A673 (cell line): ENCODE measurements around the gene SPEM3. TPM values are rescaled to one million over a fixed set of nuclear protein-coding genes. Genes with fewer than 3 reads are reported as not detected.

Source experiments
- BruUV-seq: library from RNA; stranded (reverse); fragments of 400-500 nt; replicated peaks from 2 replicates; lab custom pipeline; 2021; lab: Mats Ljungman, UMichigan
- CTCF ChIA-PET: fragments of 300-600 bp; sonication (Branson Sonifier 250); formaldehyde crosslinking; loops from one replicate; lab custom pipeline; 2022; ENCODE audit warnings: antibody characterized with exemption; lab: Charles Lee
- POLR2A ChIA-PET: fragments of 300-600 bp; sonication (Branson Sonifier 250); formaldehyde crosslinking; loops from one replicate; lab custom pipeline; 2022; ENCODE audit warnings: antibody characterized with exemption; ENCODE audit not compliant: low non-redundant PET; lab: Charles Lee
- DNase-seq: peaks from one replicate; pipeline ENCODE4 v3.0.0-alpha.2; 2015; ENCODE audit warnings: low spot score
- H3K27ac ChIP-seq: fragments of 200-600 bp; sonication (generic); 2 replicates; pipeline ENCODE4 v1.5.1; 2016; ENCODE audit warnings: mixed run types, low read depth, mild to moderate bottlenecking, mixed read lengths, antibody characterized with exemption, low read length; ENCODE audit not compliant: poor library complexity, severe bottlenecking
- H3K27me3 ChIP-seq: fragments of 200-600 bp; sonication (generic); replicated peaks from 2 replicates; pipeline ENCODE4 v1.6.1; 2017; ENCODE audit warnings: mixed run types, low read depth, mild to moderate bottlenecking, mixed read lengths, antibody characterized with exemption, low read length; ENCODE audit not compliant: insufficient read depth, poor library complexity
- H3K36me3 ChIP-seq: fragments of 200-600 bp; sonication (generic); 2 replicates; pipeline ENCODE4 v1.6.1; 2016; ENCODE audit warnings: mixed run types, mild to moderate bottlenecking, mixed read lengths, antibody characterized with exemption, low read length; ENCODE audit not compliant: insufficient read depth, poor library complexity, severe bottlenecking
- H3K4me1 ChIP-seq: fragments of 200-600 bp; sonication (generic); 2 replicates; pipeline ENCODE4 v1.6.1; 2017; ENCODE audit warnings: mixed run types, mild to moderate bottlenecking, mixed read lengths, antibody characterized with exemption, low read length; ENCODE audit not compliant: insufficient read depth, poor library complexity, severe bottlenecking
- H3K4me3 ChIP-seq: fragments of 200-600 bp; sonication (generic); 2 replicates; pipeline ENCODE4 v1.5.1; 2016; ENCODE audit warnings: low read depth, mixed run types, mild to moderate bottlenecking, mixed read lengths, low read length; ENCODE audit not compliant: poor library complexity, severe bottlenecking
- H3K9me3 ChIP-seq: fragments of 200-600 bp; sonication (generic); 2 replicates; pipeline ENCODE4 v1.6.1; 2016; ENCODE audit warnings: mixed run types, low read depth, mild to moderate bottlenecking, mixed read lengths, antibody characterized with exemption, low read length; ENCODE audit not compliant: poor library complexity, severe bottlenecking
- EZH2 ChIP-seq: fragments of 200-600 bp; sonication (generic); IDR thresholded peaks from 2 replicates; pipeline ENCODE4 v1.6.1; 2017; ENCODE audit warnings: borderline replicate concordance, low read depth, mild to moderate bottlenecking, mixed read lengths, antibody characterized with exemption, low read length; ENCODE audit not compliant: poor library complexity, severe bottlenecking
- intact Hi-C: fragments of 100-400 bp; cut with micrococcal nuclease; formaldehyde crosslinking; loops from one replicate; pipeline ENCODE4 v1.10.0; 2022; ENCODE audit not compliant: unreplicated experiment
- total RNA-seq: library from RNA; stranded (reverse); gene quantifications from 2 replicates; pipeline ENCODE4 v1.2.3, GENCODE V29; 2021
- TF ChIP-seq, protein P1 (sequence below): fragments of 300-800, 200-600 bp; sonication (generic); conservative IDR thresholded peaks from 2 replicates; pipeline ENCODE4 v1.5.1; 2017; ENCODE audit warnings: low read depth, mild to moderate bottlenecking, antibody characterized with exemption, low read length, moderate library complexity, mixed read lengths

SPEM3 gene
- total RNA-seq, 1 experiment from 2014 or later, result not detected

- POLR2A ChIA-PET, result no interaction called here
- H3K27me3 ChIP-seq, result no peaks in the 10 kb centered on the region
- DNase-seq, result no peak
- no peaks in the 10 kb centered on the region for H3K4me1 ChIP-seq
- TF ChIP-seq EZH2, result no peak
- TF ChIP-seq, protein P1, sequence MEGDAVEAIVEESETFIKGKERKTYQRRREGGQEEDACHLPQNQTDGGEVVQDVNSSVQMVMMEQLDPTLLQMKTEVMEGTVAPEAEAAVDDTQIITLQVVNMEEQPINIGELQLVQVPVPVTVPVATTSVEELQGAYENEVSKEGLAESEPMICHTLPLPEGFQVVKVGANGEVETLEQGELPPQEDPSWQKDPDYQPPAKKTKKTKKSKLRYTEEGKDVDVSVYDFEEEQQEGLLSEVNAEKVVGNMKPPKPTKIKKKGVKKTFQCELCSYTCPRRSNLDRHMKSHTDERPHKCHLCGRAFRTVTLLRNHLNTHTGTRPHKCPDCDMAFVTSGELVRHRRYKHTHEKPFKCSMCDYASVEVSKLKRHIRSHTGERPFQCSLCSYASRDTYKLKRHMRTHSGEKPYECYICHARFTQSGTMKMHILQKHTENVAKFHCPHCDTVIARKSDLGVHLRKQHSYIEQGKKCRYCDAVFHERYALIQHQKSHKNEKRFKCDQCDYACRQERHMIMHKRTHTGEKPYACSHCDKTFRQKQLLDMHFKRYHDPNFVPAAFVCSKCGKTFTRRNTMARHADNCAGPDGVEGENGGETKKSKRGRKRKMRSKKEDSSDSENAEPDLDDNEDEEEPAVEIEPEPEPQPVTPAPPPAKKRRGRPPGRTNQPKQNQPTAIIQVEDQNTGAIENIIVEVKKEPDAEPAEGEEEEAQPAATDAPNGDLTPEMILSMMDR, result no peak
- CTCF ChIA-PET, result no interaction called here
- no TSS peak for BruUV-seq
- H3K4me3 ChIP-seq, result no peak within 1 kb of the TSS
- H3K27ac ChIP-seq, result no peak within 1 kb of the TSS
- intact Hi-C loops, result no loop called here
- H3K9me3 ChIP-seq, result no peaks in the 10 kb centered on the region
- no peaks in the 10 kb centered on the region for H3K36me3 ChIP-seq
These were observed 3.3 kb upstream of the SPEM3 start, which contains the start of gene SPEM2 for GRCh38 chr17:7425316-7425715. Gene SPEM2 (plus strand): TSS chr17:7425616. CDS start chr17:7425689, 73 bp downstream.

- Histone ChIP-seq H3K9me3 (no peaks in the 10 kb centered on the region), H3K27ac (no peak overlapping the region), H3K36me3 (no peaks in the 10 kb centered on the region), H3K27me3 (no peaks in the 10 kb centered on the region), H3K4me3 (no peak overlapping the region), H3K4me1 (no peaks in the 10 kb centered on the region)
- no TSS peak for BruUV-seq
- POLR2A ChIA-PET, result no interaction called here
- CTCF ChIA-PET, result no interaction called here
- DNase-seq, result no peak
- TF ChIP-seq EZH2, result no peak
- TF ChIP-seq, protein P1, result no peak
- intact Hi-C loops, result no loop called here
These were observed 2.9 kb upstream of the SPEM3 start for GRCh38 chr17:7425756-7426155.

DNA sequence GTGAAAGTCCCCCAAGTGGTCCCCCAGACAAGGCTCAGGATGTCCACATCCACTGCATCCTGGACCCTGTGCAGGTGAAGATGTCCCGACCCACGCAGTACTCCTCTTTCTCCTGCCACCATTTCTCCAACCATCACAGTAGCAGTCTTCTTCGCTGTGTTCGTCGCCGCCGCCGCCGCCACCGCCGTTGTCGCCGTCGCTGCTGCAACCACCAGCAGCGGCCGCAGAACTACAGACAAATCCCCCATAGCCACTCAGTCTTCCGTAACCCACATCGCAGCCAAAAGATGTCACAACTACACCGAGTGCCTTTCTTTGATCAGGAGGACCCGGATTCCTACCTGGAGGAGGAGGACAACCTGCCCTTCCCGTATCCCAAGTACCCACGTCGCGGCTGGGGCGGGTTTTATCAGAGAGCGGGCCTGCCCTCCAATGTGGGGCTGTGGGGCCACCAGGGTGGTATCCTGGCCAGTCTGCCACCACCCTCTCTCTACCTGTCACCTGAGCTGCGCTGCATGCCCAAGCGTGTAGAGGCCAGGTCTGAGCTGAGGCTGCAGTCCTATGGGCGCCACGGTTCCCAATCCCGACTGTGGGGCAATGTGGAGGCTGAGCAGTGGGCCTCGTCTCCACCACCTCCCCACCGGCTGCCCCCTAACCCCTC lies 2.3 kb upstream of the SPEM3 start:
- no TSS peak for BruUV-seq
- intact Hi-C loops, result no loop called here
- no peak for TF ChIP-seq EZH2
- TF ChIP-seq, protein P1, result no peak
- H3K27me3 ChIP-seq, result no peaks in the 10 kb centered on the region
- no peaks in the 10 kb centered on the region for H3K9me3 ChIP-seq
- H3K4me3 ChIP-seq, result no peak overlapping the region
- POLR2A ChIA-PET, result no interaction called here
- H3K36me3 ChIP-seq, result no peaks in the 10 kb centered on the region
- DNase-seq, result no peak
- H3K27ac ChIP-seq, result no peak overlapping the region
- H3K4me1 ChIP-seq, result no peaks in the 10 kb centered on the region
- CTCF ChIA-PET, result no interaction called here
